Measurements from ENCODE around the gene EMX2. TPM values are rescaled to one million over a fixed set of nuclear protein-coding genes. Genes with fewer than 3 reads are reported as not detected.

Gene EMX2
- total and polyA plus RNA-seq, 2 donors (not counting 3 experiments of a cell fraction or from before 2014, with no cell fraction given) = not detected

DNA sequence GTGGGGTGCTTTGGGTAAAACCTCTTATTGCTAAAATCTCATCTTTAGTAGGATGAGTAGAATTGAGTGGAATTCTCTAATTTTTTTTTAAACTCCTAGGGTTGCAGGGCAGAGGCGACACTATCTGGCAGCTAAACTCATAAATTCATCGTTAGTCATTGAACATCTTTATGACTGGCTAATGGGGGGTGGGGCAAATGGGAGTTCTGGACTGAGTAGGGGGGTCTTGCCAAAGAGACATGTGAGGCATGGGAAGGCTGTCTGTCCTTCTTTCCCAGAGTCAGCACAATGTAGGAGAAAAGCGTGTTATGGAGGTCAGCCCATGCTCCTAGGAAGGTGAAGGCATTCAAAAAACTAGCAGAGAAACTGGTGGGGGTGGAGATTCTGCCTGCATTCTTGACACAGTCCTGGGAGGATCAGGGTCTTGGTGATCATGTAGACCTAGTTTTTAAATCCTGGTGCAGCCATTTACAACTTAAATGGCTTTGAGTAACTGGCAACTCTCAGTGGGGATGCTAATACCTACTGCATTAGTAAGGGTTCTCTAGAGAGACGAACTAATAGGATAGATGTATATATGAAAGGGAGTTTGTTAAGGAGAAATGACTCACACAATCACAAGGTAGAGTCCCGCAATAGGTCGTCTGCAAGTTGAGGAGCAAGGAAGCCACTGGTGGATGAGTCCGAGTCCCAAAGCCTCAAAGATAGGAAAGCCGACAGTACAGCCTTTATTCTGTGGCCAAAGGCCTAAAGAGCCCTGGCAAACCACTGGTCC lies 47.7 kb downstream of the EMX2 start:
- ChIA-PET POLR2A (no interaction called here), CTCF (no interaction called here)
- no peak for FAIRE-seq
- H3K79me2 ChIP-seq (ENCODE audit: control insufficient read depth, insufficient read depth, low read length) = no peaks in the 10 kb centered on the region
- intact Hi-C loops (cut with micrococcal nuclease) (no loop called here), dilution Hi-C loops (cut with MboI; ENCODE audit: extremely low pct_ligation_motif_present, low sequenced_read_pairs) (no loop called here)
- TF ChIP-seq FOS (IDR thresholded peaks at IDR 0.05; ENCODE audit: borderline replicate concordance, insufficient read depth, low read length) = no peak
- no peak for TF ChIP-seq JUN (IDR thresholded peaks at IDR 0.05; ENCODE audit: borderline replicate concordance, insufficient read depth, insufficient read length, low read depth)
- TF ChIP-seq MYC (IDR thresholded peaks at IDR 0.05; ENCODE audit: low read depth, low read length) = no peak
- no peak for TF ChIP-seq EZH2 (IDR thresholded peaks at IDR 0.05; ENCODE audit: borderline replicate concordance, low read depth, low read length, severe bottlenecking)
- TF ChIP-seq POLR2A (IDR thresholded peaks at IDR 0.05; ENCODE audit: low read depth, low read length) = no peak
- TF ChIP-seq GATA2 (IDR thresholded peaks at IDR 0.05; ENCODE audit: insufficient read depth, insufficient read length, low read depth, low read length) = no peak
- TF ChIP-seq, protein P1, sequence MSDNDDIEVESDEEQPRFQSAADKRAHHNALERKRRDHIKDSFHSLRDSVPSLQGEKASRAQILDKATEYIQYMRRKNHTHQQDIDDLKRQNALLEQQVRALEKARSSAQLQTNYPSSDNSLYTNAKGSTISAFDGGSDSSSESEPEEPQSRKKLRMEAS (IDR thresholded peaks at IDR 0.05; ENCODE audit: insufficient read depth, insufficient read length) = no peak
- H3K4me3 ChIP-seq (replicated peaks in 1 of 3; ENCODE audit: insufficient read depth in 1 of 3, low read depth in 1 of 3, low read length in 3 of 3) = no peak overlapping the region
- no peaks in the 10 kb centered on the region for H3K9me1 ChIP-seq (replicated peaks; ENCODE audit: control insufficient read depth, extremely low read depth, insufficient read depth, low read length)
- no peak overlapping the region for H3K27ac ChIP-seq (ENCODE audit: insufficient read depth, low read depth, low read length)
- no peaks in the 10 kb centered on the region for H3K36me3 ChIP-seq (ENCODE audit: control insufficient read depth in 2 of 2, extremely low read depth in 1 of 2, insufficient read depth in 2 of 2, low read length in 2 of 2)
- H2AFZ ChIP-seq (ENCODE audit: low read depth, low read length) = no peak overlapping the region
- no peaks in the 10 kb centered on the region for H3K27me3 ChIP-seq (ENCODE audit: control insufficient read depth in 2 of 2, insufficient read depth in 2 of 2, low read length in 2 of 2)
- no TSS peak for BruUV-seq (replicated peaks)
- no peaks in the 10 kb centered on the region for H3K4me1 ChIP-seq (ENCODE audit: control insufficient read depth, extremely low read depth, insufficient read depth, low read length)
- H3K9ac ChIP-seq (replicated peaks; ENCODE audit: extremely low read depth, insufficient read depth, low read length) = no peak overlapping the region
- H4K20me1 ChIP-seq (replicated peaks; ENCODE audit: control insufficient read depth, extremely low read depth, insufficient read depth, low read length) = no peaks in the 10 kb centered on the region
- H3K9me3 ChIP-seq (replicated peaks; ENCODE audit: control insufficient read depth, insufficient read depth, low read length) = no peaks in the 10 kb centered on the region
- no peak for DNase-seq (ENCODE audit: low read depth, low spot score)
- no peak overlapping the region for H3K4me2 ChIP-seq (ENCODE audit: insufficient read depth, low read length)

DNA sequence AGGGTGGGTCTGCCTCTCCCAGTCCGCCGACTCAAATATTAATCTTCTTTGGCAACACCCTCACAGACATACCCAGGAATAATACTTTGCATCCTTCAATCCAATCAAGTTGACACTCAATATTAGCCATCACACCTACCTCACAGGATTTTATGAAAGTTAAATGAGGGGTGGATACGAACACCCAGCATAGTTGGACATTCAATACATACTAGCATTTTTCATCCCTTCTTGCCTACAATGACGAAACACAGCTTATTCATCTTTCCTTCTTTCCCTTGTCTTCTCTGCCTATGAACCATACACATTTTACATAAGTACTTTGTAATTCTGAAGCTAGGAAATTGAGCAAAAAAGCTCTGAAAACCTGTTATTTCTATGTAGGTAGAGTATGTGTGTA lies 48.5 kb downstream of the EMX2 start:
- Histone ChIP-seq H3K4me3 (replicated peaks in 1 of 3; ENCODE audit: insufficient read depth in 1 of 3, low read depth in 1 of 3, low read length in 3 of 3) (no peak overlapping the region), H3K9me3 (replicated peaks; ENCODE audit: control insufficient read depth, insufficient read depth, low read length) (no peaks in the 10 kb centered on the region), H3K36me3 (ENCODE audit: control insufficient read depth in 2 of 2, extremely low read depth in 1 of 2, insufficient read depth in 2 of 2, low read length in 2 of 2) (no peaks in the 10 kb centered on the region), H3K9ac (replicated peaks; ENCODE audit: extremely low read depth, insufficient read depth, low read length) (no peak overlapping the region), H3K27me3 (ENCODE audit: control insufficient read depth in 2 of 2, insufficient read depth in 2 of 2, low read length in 2 of 2) (no peaks in the 10 kb centered on the region), H3K79me2 (ENCODE audit: control insufficient read depth, insufficient read depth, low read length) (no peaks in the 10 kb centered on the region), H3K4me1 (ENCODE audit: control insufficient read depth, extremely low read depth, insufficient read depth, low read length) (no peaks in the 10 kb centered on the region), H4K20me1 (replicated peaks; ENCODE audit: control insufficient read depth, extremely low read depth, insufficient read depth, low read length) (no peaks in the 10 kb centered on the region), H3K9me1 (replicated peaks; ENCODE audit: control insufficient read depth, extremely low read depth, insufficient read depth, low read length) (no peaks in the 10 kb centered on the region), H3K4me2 (ENCODE audit: insufficient read depth, low read length) (no peak overlapping the region), H2AFZ (ENCODE audit: low read depth, low read length) (no peak overlapping the region), H3K27ac (ENCODE audit: insufficient read depth, low read depth, low read length) (no peak overlapping the region)
- dilution Hi-C loops (cut with MboI; ENCODE audit: extremely low pct_ligation_motif_present, low sequenced_read_pairs) (no loop called here), intact Hi-C loops (cut with micrococcal nuclease) (no loop called here)
- DNase-seq (ENCODE audit: low read depth, low spot score) (no peak), FAIRE-seq (no peak)
- no TSS peak for BruUV-seq (replicated peaks)
- CTCF ChIA-PET = no interaction called here
- POLR2A ChIA-PET = interaction anchor here (0.6 kb wide), 1 partner anchor 474 kb away, joined by 4 read pairs; no protein-coding TSS in a partner anchor
- TF ChIP-seq GATA2 (IDR thresholded peaks at IDR 0.05; ENCODE audit: insufficient read depth, insufficient read length, low read depth, low read length) (no peak), MYC (IDR thresholded peaks at IDR 0.05; ENCODE audit: low read depth, low read length) (no peak), JUN (IDR thresholded peaks at IDR 0.05; ENCODE audit: borderline replicate concordance, insufficient read depth, insufficient read length, low read depth) (no peak), POLR2A (IDR thresholded peaks at IDR 0.05; ENCODE audit: low read depth, low read length) (no peak), EZH2 (IDR thresholded peaks at IDR 0.05; ENCODE audit: borderline replicate concordance, low read depth, low read length, severe bottlenecking) (no peak), POLR2AphosphoS5 (IDR thresholded peaks at IDR 0.05; ENCODE audit: insufficient read depth, low read depth, low read length) (no peak), FOS (IDR thresholded peaks at IDR 0.05; ENCODE audit: borderline replicate concordance, insufficient read depth, low read length) (no peak)
- TF ChIP-seq, protein P1 (IDR thresholded peaks at IDR 0.05; ENCODE audit: insufficient read depth, insufficient read length) = no peak
- TF ChIP-seq, protein P2, sequence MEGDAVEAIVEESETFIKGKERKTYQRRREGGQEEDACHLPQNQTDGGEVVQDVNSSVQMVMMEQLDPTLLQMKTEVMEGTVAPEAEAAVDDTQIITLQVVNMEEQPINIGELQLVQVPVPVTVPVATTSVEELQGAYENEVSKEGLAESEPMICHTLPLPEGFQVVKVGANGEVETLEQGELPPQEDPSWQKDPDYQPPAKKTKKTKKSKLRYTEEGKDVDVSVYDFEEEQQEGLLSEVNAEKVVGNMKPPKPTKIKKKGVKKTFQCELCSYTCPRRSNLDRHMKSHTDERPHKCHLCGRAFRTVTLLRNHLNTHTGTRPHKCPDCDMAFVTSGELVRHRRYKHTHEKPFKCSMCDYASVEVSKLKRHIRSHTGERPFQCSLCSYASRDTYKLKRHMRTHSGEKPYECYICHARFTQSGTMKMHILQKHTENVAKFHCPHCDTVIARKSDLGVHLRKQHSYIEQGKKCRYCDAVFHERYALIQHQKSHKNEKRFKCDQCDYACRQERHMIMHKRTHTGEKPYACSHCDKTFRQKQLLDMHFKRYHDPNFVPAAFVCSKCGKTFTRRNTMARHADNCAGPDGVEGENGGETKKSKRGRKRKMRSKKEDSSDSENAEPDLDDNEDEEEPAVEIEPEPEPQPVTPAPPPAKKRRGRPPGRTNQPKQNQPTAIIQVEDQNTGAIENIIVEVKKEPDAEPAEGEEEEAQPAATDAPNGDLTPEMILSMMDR (IDR thresholded peaks at IDR 0.05; ENCODE audit: extremely low read depth in 1 of 2, insufficient read depth in 1 of 2, low read depth in 1 of 2, low read length in 2 of 2) = no peak
